GM12891 (cell line): Measurements from ENCODE around the gene MALSU1.

ENCODE experiments used
- PAX5 ChIP-seq: IDR thresholded peaks from 2 replicates; pipeline ENCODE4 v1.6.1; 2011; ENCODE audit warnings: low read length, moderate library complexity, mild to moderate bottlenecking; ENCODE audit not compliant: insufficient read depth, severe bottlenecking
- POLR2A ChIP-seq: IDR thresholded peaks from 2 replicates; pipeline ENCODE4 v1.6.1; 2011; ENCODE audit warnings: low read depth, low read length, control low read depth
- POLR2AphosphoS5 ChIP-seq: IDR thresholded peaks from 2 replicates; pipeline ENCODE4 v1.6.1; 2011; ENCODE audit warnings: low read depth, low read length, control low read depth
- POU2F2 ChIP-seq: IDR thresholded peaks from 2 replicates; pipeline ENCODE4 v1.6.1; 2011; ENCODE audit warnings: low read depth, mild to moderate bottlenecking, control low read depth, low read length, moderate library complexity
- SPI1 ChIP-seq: IDR thresholded peaks from 2 replicates; pipeline ENCODE4 v1.6.1; 2011; ENCODE audit warnings: low read depth, low read length, control low read depth
- TAF1 ChIP-seq: IDR thresholded peaks from 2 replicates; pipeline ENCODE4 v1.6.1; 2011; ENCODE audit warnings: low read depth, low read length, control low read depth

GRCh38 chr7:23350466-23350865, 51.3 kb downstream of the MALSU1 start:
- TF ChIP-seq POLR2A, result no peak
- no peak for TF ChIP-seq POLR2AphosphoS5
- TF ChIP-seq SPI1, result no peak
- no peak for TF ChIP-seq TAF1
- TF ChIP-seq POU2F2, result no peak
- TF ChIP-seq PAX5, result no peak
